ENCODE results near the gene AFF2. TPM values are rescaled to one million over a fixed set of nuclear protein-coding genes. Genes with fewer than 3 reads are reported as not detected.

The AFF2 gene
- total RNA-seq, 4 donors from 2014 or later, result 0.27 to 0.32 TPM; not detected in 2

- no peak overlapping the region for H3K27ac ChIP-seq
- in situ Hi-C loops (cut with MboI; ENCODE audit: low pct_ligation_motif_present in 1 of 4, low pct_unique_long_range_greater_than_20kb in 1 of 4, low sequenced_read_pairs in 3 of 4) (no loop called here), intact Hi-C loops (cut with DNase I; ENCODE audit: low total_unique reads) (no loop called here)
- 33 to 64% methylated on average over 1 to 3 of the region's 3 CpGs for WGBS, 2 donors (ENCODE audit: low coverage in 1 of 2)
- no peaks in the 10 kb centered on the region for H3K9me3 ChIP-seq
- DNase-seq, result no peak
- no peak for TF ChIP-seq CTCF (IDR thresholded peaks at IDR 0.05)
- TF ChIP-seq POLR2A (IDR thresholded peaks at IDR 0.05), result no peak
- no peak for TF ChIP-seq POLR2AphosphoS5 (IDR thresholded peaks at IDR 0.05)
- no peak for TF ChIP-seq EP300 (IDR thresholded peaks at IDR 0.05; ENCODE audit: low read depth)
- H3K36me3 ChIP-seq, result no peaks in the 10 kb centered on the region
- no peaks in the 10 kb centered on the region for H3K4me1 ChIP-seq
- no peaks in the 10 kb centered on the region for H3K27me3 ChIP-seq
- H3K4me3 ChIP-seq, result no peak overlapping the region
Observed at GRCh38 chrX:148874636-148875246, 374.3 kb downstream of the AFF2 start.

GRCh38 chrX:148878371-148878770 is 378.0 kb downstream of the AFF2 start:
- DNase-seq, result no peak
- intact Hi-C loops (cut with DNase I; ENCODE audit: low total_unique reads) (no loop called here), in situ Hi-C loops (cut with MboI; ENCODE audit: low pct_ligation_motif_present in 1 of 4, low pct_unique_long_range_greater_than_20kb in 1 of 4, low sequenced_read_pairs in 3 of 4) (no loop called here)
- no peak overlapping the region for H3K27ac ChIP-seq
- WGBS, 2 donors (ENCODE audit: low coverage in 1 of 2), result 85 to 100% methylated on average over 1 to 5 of the region's 5 CpGs
- H3K9me3 ChIP-seq, result no peaks in the 10 kb centered on the region
- H3K4me3 ChIP-seq, result no peak overlapping the region
- no peaks in the 10 kb centered on the region for H3K36me3 ChIP-seq
- TF ChIP-seq POLR2AphosphoS5 (IDR thresholded peaks at IDR 0.05) (no peak), POLR2A (IDR thresholded peaks at IDR 0.05) (no peak), CTCF (IDR thresholded peaks at IDR 0.05) (no peak), EP300 (IDR thresholded peaks at IDR 0.05; ENCODE audit: low read depth) (no peak)
- H3K27me3 ChIP-seq, result no peaks in the 10 kb centered on the region
- H3K4me1 ChIP-seq, result no peaks in the 10 kb centered on the region

GRCh38 chrX:148885203-148885602 is 384.8 kb downstream of the AFF2 start:
- H3K9me3 ChIP-seq, result no peaks in the 10 kb centered on the region
- no peaks in the 10 kb centered on the region for H3K27me3 ChIP-seq
- no peaks in the 10 kb centered on the region for H3K36me3 ChIP-seq
- no peak for DNase-seq
- no peaks in the 10 kb centered on the region for H3K4me1 ChIP-seq
- H3K27ac ChIP-seq, result no peak overlapping the region
- TF ChIP-seq EP300 (IDR thresholded peaks at IDR 0.05; ENCODE audit: low read depth) (no peak), CTCF (IDR thresholded peaks at IDR 0.05) (no peak), POLR2AphosphoS5 (IDR thresholded peaks at IDR 0.05) (no peak), POLR2A (IDR thresholded peaks at IDR 0.05) (no peak)
- 59% methylated on average over 3 of the region's 3 CpGs; no CpG with 5 or more reads in 1 of the 2 donors for WGBS, 2 donors (ENCODE audit: low coverage in 1 of 2)
- in situ Hi-C loops (cut with MboI; ENCODE audit: low pct_ligation_motif_present in 1 of 4, low pct_unique_long_range_greater_than_20kb in 1 of 4, low sequenced_read_pairs in 3 of 4), result no loop called here
- intact Hi-C loops (cut with DNase I; ENCODE audit: low total_unique reads), result no loop called here
- H3K4me3 ChIP-seq, result no peak overlapping the region

GRCh38 chrX:148893395-148893794 is 393.0 kb downstream of the AFF2 start:
- H3K9me3 ChIP-seq, result no peaks in the 10 kb centered on the region
- H3K4me1 ChIP-seq, result no peaks in the 10 kb centered on the region
- H3K36me3 ChIP-seq, result no peaks in the 10 kb centered on the region
- no peak for TF ChIP-seq CTCF (IDR thresholded peaks at IDR 0.05)
- TF ChIP-seq POLR2A (IDR thresholded peaks at IDR 0.05), result no peak
- TF ChIP-seq POLR2AphosphoS5 (IDR thresholded peaks at IDR 0.05), result no peak
- TF ChIP-seq EP300 (IDR thresholded peaks at IDR 0.05; ENCODE audit: low read depth), result no peak
- H3K27ac ChIP-seq, result no peak overlapping the region
- no peak for DNase-seq
- in situ Hi-C loops (cut with MboI; ENCODE audit: low pct_ligation_motif_present in 1 of 4, low pct_unique_long_range_greater_than_20kb in 1 of 4, low sequenced_read_pairs in 3 of 4), result no loop called here
- no peak overlapping the region for H3K4me3 ChIP-seq
- intact Hi-C loops (cut with DNase I; ENCODE audit: low total_unique reads), result no loop called here
- H3K27me3 ChIP-seq, result no peaks in the 10 kb centered on the region
